ENCODE data around the gene SCLT1.

- TF ChIP-seq POLR2A (IDR thresholded peaks at IDR 0.05) (no peak), CTCF (IDR thresholded peaks at IDR 0.05) (no peak), POLR2AphosphoS5 (IDR thresholded peaks at IDR 0.05) (no peak)
Measured at GRCh38 chr4:129136433-129136832, 43.1 kb upstream of the SCLT1 start.

Measured in breast epithelium (tissue), 3 donors.